GM19099 (cell line): ENCODE measurements around the gene CTBP2.

Experiments used
- POLR2A ChIP-seq: IDR thresholded peaks from 3 replicates; pipeline ENCODE4 v1.6.1; 2011; ENCODE audit warnings: low read depth; ENCODE audit not compliant: insufficient read length; ENCODE audit errors: extremely low read depth

The CTBP2 gene

GRCh38 chr10:125008689-125009638, 151.4 kb downstream of the CTBP2 start:
- TF ChIP-seq POLR2A: no peak

- no peak for TF ChIP-seq POLR2A
Observed at GRCh38 chr10:125007436-125007835, 152.9 kb downstream of the CTBP2 start.

- TF ChIP-seq POLR2A: no peak
Observed at GRCh38 chr10:125006921-125007426, 153.4 kb downstream of the CTBP2 start.

GRCh38 chr10:125006188-125006680, 154.1 kb downstream of the CTBP2 start:
- TF ChIP-seq POLR2A: no peak

GRCh38 chr10:125005312-125006187, 154.8 kb downstream of the CTBP2 start:
- no peak for TF ChIP-seq POLR2A

GRCh38 chr10:125004571-125005311, 155.6 kb downstream of the CTBP2 start:
- TF ChIP-seq POLR2A: no peak

- no peak for TF ChIP-seq POLR2A
Observed at GRCh38 chr10:125003901-125004467, 156.4 kb downstream of the CTBP2 start.

GRCh38 chr10:125003146-125003900, 157.0 kb downstream of the CTBP2 start:
- TF ChIP-seq POLR2A: no peak

GRCh38 chr10:125002423-125003145, 157.8 kb downstream of the CTBP2 start:
- no peak for TF ChIP-seq POLR2A

GRCh38 chr10:125002047-125002422, 158.3 kb downstream of the CTBP2 start:
- no peak for TF ChIP-seq POLR2A

- TF ChIP-seq POLR2A: no peak
Observed at GRCh38 chr10:125001313-125002046, 158.9 kb downstream of the CTBP2 start.
